HL-60 (cell line): ENCODE measurements around the gene CAV3.

Source experiments
- DNase-seq, 2 experiments: peaks; one replicate each; pipeline ENCODE4 v3.0.0-alpha.2; 2010 to 2020; ENCODE audit warnings: low read depth in 1 of 2, low spot score in 1 of 2
- H3K27ac ChIP-seq: fragments of 250-450 bp; sonication (Bioruptor Pico); replicated peaks from 2 replicates; pipeline ENCODE4 v1.5.1; 2020; ENCODE audit warnings: mild to moderate bottlenecking, moderate library complexity
- H3K27me3 ChIP-seq: fragments of 250-450 bp; sonication (Bioruptor Pico); 2 replicates; pipeline ENCODE4 v1.5.1; 2021; ENCODE audit warnings: mild to moderate bottlenecking, moderate library complexity; ENCODE audit not compliant: insufficient read depth, poor library complexity, severe bottlenecking
- H3K4me3 ChIP-seq: replicated peaks from 2 replicates; pipeline ENCODE4 v1.5.1; 2011; ENCODE audit warnings: mild to moderate bottlenecking, control low read depth, low read length; ENCODE audit not compliant: insufficient read depth
- GABPA ChIP-seq: IDR thresholded peaks from 2 replicates; pipeline ENCODE4 v1.6.1; 2012; ENCODE audit warnings: low read depth
- POLR2AphosphoS5 ChIP-seq: IDR thresholded peaks from 2 replicates; pipeline ENCODE4 v1.6.1; 2012; ENCODE audit warnings: low read depth
- SPI1 ChIP-seq: IDR thresholded peaks from 2 replicates; pipeline ENCODE4 v1.6.1; 2012; ENCODE audit warnings: low read depth, mild to moderate bottlenecking, borderline replicate concordance
- TF ChIP-seq, protein P1 (sequence below): IDR thresholded peaks from 2 replicates; pipeline ENCODE4 v1.6.1; 2012; ENCODE audit warnings: low read depth; ENCODE audit not compliant: insufficient replicate concordance
- TF ChIP-seq, protein P2 (sequence below): IDR thresholded peaks from one replicate; pipeline ENCODE4 v1.5.1; 2011; ENCODE audit warnings: low read length, control low read depth, inconsistent platforms; ENCODE audit not compliant: insufficient read depth

Gene CAV3

DNA sequence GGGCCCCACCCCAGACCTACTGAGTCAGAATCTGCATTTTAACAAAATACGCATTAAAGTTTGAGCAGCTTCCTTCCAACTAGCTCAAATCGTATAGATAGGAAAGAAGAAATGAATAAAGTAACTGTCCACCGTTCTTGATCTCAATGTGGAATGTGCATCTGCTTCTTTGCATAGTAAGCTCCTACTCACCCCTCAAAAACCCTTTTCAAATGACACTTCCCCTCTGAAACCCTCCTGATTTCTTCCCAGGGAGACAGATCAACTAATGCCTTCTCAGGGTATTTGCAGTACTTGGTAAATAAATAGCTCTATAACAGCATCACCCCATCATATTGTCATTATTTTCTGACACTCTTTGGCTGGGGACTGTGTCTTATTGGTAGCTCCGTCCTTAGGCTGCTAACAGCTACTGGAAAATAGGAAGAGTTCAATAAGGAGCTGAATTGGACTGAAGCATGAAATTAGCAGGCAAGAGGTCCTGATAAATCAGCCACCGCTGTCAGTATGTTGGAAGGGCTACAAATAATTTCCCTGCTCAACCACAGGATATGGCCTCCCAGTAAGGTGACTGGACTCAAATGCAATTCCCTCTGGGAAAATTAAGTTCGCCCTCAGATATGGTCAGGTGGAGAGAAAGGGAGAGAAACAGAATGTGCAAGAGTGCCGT is 25.6 kb downstream of the CAV3 start:
- Histone ChIP-seq H3K27me3 (no peaks in the 10 kb centered on the region), H3K27ac (no peak overlapping the region), H3K4me3 (no peak overlapping the region)
- no peak for TF ChIP-seq SPI1
- TF ChIP-seq GABPA, result no peak
- no peak for TF ChIP-seq POLR2AphosphoS5
- TF ChIP-seq, protein P1, sequence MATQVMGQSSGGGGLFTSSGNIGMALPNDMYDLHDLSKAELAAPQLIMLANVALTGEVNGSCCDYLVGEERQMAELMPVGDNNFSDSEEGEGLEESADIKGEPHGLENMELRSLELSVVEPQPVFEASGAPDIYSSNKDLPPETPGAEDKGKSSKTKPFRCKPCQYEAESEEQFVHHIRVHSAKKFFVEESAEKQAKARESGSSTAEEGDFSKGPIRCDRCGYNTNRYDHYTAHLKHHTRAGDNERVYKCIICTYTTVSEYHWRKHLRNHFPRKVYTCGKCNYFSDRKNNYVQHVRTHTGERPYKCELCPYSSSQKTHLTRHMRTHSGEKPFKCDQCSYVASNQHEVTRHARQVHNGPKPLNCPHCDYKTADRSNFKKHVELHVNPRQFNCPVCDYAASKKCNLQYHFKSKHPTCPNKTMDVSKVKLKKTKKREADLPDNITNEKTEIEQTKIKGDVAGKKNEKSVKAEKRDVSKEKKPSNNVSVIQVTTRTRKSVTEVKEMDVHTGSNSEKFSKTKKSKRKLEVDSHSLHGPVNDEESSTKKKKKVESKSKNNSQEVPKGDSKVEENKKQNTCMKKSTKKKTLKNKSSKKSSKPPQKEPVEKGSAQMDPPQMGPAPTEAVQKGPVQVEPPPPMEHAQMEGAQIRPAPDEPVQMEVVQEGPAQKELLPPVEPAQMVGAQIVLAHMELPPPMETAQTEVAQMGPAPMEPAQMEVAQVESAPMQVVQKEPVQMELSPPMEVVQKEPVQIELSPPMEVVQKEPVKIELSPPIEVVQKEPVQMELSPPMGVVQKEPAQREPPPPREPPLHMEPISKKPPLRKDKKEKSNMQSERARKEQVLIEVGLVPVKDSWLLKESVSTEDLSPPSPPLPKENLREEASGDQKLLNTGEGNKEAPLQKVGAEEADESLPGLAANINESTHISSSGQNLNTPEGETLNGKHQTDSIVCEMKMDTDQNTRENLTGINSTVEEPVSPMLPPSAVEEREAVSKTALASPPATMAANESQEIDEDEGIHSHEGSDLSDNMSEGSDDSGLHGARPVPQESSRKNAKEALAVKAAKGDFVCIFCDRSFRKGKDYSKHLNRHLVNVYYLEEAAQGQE, result no peak
- TF ChIP-seq, protein P2, sequence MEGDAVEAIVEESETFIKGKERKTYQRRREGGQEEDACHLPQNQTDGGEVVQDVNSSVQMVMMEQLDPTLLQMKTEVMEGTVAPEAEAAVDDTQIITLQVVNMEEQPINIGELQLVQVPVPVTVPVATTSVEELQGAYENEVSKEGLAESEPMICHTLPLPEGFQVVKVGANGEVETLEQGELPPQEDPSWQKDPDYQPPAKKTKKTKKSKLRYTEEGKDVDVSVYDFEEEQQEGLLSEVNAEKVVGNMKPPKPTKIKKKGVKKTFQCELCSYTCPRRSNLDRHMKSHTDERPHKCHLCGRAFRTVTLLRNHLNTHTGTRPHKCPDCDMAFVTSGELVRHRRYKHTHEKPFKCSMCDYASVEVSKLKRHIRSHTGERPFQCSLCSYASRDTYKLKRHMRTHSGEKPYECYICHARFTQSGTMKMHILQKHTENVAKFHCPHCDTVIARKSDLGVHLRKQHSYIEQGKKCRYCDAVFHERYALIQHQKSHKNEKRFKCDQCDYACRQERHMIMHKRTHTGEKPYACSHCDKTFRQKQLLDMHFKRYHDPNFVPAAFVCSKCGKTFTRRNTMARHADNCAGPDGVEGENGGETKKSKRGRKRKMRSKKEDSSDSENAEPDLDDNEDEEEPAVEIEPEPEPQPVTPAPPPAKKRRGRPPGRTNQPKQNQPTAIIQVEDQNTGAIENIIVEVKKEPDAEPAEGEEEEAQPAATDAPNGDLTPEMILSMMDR, result no peak
- DNase-seq, result no peak

DNA sequence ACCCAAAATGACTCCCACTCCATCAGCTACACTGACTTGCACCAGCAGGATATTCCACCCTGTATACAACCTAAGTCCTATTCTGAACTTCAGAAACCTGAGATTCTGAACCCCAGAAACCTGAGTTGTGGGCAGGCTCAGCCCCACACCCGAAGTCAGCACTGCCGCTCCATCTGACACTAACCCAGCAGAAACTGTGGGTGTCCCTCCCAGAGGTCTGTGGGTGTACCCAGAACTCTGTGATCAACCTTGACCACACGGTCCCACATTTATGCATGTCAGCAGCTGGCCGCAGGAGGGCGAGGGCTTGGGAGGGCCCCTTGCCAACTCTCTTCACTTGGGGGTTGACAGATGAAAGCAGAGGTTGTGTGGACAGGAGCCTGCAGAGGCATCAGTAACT is 26.5 kb downstream of the CAV3 start:
- Histone ChIP-seq H3K27ac (no peak overlapping the region), H3K27me3 (no peaks in the 10 kb centered on the region), H3K4me3 (no peak overlapping the region)
- TF ChIP-seq, protein P1, result no peak
- TF ChIP-seq, protein P2, result no peak
- TF ChIP-seq GABPA, result no peak
- no peak for TF ChIP-seq SPI1
- no peak for TF ChIP-seq POLR2AphosphoS5
- DNase-seq, result no peak

DNA sequence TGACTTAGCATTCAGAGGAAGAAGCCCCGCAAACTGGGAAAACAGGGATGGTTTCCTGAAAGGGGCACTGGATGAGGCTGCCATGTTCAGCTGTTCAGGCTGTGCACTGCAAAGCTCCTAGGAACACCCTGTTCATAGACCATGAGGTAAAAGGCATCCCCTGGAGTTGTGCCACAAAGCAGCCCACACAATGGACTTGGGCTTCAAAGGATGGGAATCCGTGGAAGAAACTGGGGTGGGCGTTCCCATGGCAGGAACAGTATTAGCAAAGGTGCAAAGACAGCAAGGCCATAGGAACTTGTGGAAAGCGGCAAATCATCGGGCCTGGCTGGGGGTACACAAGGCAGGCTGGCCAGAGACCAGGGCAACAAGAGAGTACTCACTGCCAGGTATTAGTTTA is 26.9 kb downstream of the CAV3 start:
- no peak for DNase-seq
- no peaks in the 10 kb centered on the region for H3K27me3 ChIP-seq
- H3K4me3 ChIP-seq, result no peak overlapping the region
- TF ChIP-seq GABPA, result no peak
- TF ChIP-seq SPI1, result no peak
- TF ChIP-seq, protein P2, result no peak
- TF ChIP-seq POLR2AphosphoS5, result no peak
- TF ChIP-seq, protein P1, result no peak
- H3K27ac ChIP-seq, result no peak overlapping the region
